ENCODE data around the gene LEFTY1. TPM values are rescaled to one million over a fixed set of nuclear protein-coding genes. Genes with fewer than 3 reads are reported as not detected.
"Not testable (repeated sequence)": the region's sequence is repeated elsewhere in the genome, so short reads cannot be mapped to it uniquely, and the experiment has no call there.

LEFTY1 gene
- total and polyA plus RNA-seq, 2 donors (not counting 1 experiment from before 2014, with no cell fraction given), result not detected

DNA sequence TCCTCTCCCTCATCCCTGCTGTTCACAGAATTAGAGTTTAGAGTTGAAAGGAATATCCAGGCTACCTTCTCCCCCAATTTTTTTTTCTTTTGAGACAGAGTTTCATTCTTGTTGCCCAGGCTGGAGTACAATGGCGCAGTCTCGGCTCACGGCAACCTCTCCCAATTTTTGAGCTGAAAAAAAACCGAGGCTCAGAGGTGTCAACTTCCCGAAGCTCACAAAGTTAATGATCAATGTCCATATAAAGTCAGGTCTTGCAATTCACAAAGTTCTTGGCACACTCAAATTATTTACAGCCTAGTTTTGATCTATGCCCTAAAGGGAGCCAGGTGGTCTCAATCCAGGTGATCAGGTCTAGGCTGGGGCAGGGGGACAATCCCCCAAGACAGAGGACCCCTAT lies 797 bp upstream of the LEFTY1 start:
- Histone ChIP-seq H3K4me3 (replicated peaks in 1 of 4; ENCODE audit: control extremely low read depth in 1 of 4, insufficient read depth in 1 of 4, low read depth in 3 of 4, low read length in 4 of 4) (no peak overlapping the region), H3K27ac (ENCODE audit: insufficient read depth, low read length) (no peak overlapping the region), H3K4me2 (ENCODE audit: extremely low read depth, insufficient read depth, low read length) (no peak overlapping the region), H3K36me3 (ENCODE audit: control insufficient read depth, insufficient read depth, low read length) (no peaks in the 10 kb centered on the region), H3K9me3 (ENCODE audit: control insufficient read depth, insufficient read depth, low read depth, low read length) (no peaks in the 10 kb centered on the region), H3K27me3 (ENCODE audit: control insufficient read depth, insufficient read depth, low read length) (no peaks in the 10 kb centered on the region), H4K20me1 (ENCODE audit: control insufficient read depth, extremely low read depth, insufficient read depth, low read length) (no peaks in the 10 kb centered on the region), H3K9ac (ENCODE audit: insufficient read depth, low read length) (no peak overlapping the region), H2AFZ (ENCODE audit: low read length) (no peak overlapping the region), H3K79me2 (ENCODE audit: control insufficient read depth, insufficient read depth, low read length) (no peaks in the 10 kb centered on the region), H3K4me1 (ENCODE audit: control insufficient read depth, extremely low read depth, insufficient read depth, low read length) (peaks cover 3% of the 10 kb centered on the region)
- DNase-seq (ENCODE audit: low read depth in 2 of 2), result no peak
- TF ChIP-seq, protein P1, sequence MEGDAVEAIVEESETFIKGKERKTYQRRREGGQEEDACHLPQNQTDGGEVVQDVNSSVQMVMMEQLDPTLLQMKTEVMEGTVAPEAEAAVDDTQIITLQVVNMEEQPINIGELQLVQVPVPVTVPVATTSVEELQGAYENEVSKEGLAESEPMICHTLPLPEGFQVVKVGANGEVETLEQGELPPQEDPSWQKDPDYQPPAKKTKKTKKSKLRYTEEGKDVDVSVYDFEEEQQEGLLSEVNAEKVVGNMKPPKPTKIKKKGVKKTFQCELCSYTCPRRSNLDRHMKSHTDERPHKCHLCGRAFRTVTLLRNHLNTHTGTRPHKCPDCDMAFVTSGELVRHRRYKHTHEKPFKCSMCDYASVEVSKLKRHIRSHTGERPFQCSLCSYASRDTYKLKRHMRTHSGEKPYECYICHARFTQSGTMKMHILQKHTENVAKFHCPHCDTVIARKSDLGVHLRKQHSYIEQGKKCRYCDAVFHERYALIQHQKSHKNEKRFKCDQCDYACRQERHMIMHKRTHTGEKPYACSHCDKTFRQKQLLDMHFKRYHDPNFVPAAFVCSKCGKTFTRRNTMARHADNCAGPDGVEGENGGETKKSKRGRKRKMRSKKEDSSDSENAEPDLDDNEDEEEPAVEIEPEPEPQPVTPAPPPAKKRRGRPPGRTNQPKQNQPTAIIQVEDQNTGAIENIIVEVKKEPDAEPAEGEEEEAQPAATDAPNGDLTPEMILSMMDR (conservative IDR thresholded peaks at IDR 0.05 in 1 of 2, IDR thresholded peaks at IDR 0.05 in 1 of 2; ENCODE audit: low read depth in 1 of 2, low read length in 2 of 2), result no peak

DNA sequence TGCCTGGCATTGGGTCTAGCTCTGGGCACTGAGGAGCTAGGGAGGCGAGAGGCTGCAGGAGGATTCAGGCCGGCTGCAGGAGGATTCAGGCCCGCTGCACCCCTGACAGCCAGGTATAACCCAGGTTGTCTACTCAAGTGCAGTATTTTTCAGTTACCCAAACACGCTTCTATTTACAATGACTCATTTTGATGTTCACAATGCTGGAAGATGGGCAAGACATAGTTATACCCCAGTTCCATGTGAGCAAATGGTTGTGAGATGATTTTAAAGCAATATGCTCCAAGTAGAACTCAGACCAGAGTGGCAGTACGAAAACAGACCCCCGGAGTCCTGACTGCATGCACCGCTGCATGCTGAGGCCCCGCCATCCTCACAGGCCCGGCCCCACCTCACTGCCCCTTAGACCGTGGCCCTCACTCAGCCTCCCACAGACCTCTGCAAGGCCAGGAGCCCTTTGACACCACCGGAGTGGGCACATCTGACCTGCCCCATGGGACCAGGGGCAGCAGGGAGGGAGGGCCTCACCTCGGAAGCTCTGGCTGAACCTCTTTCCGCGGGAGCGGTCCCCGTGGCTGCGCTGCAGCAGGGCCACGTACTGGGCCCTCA lies 553 bp downstream of the LEFTY1 start:
- no peak overlapping the region for H3K4me2 ChIP-seq (ENCODE audit: extremely low read depth, insufficient read depth, low read length)
- no peak for DNase-seq (ENCODE audit: low read depth in 2 of 2)
- no peak overlapping the region for H3K27ac ChIP-seq (ENCODE audit: insufficient read depth, low read length)

DNA sequence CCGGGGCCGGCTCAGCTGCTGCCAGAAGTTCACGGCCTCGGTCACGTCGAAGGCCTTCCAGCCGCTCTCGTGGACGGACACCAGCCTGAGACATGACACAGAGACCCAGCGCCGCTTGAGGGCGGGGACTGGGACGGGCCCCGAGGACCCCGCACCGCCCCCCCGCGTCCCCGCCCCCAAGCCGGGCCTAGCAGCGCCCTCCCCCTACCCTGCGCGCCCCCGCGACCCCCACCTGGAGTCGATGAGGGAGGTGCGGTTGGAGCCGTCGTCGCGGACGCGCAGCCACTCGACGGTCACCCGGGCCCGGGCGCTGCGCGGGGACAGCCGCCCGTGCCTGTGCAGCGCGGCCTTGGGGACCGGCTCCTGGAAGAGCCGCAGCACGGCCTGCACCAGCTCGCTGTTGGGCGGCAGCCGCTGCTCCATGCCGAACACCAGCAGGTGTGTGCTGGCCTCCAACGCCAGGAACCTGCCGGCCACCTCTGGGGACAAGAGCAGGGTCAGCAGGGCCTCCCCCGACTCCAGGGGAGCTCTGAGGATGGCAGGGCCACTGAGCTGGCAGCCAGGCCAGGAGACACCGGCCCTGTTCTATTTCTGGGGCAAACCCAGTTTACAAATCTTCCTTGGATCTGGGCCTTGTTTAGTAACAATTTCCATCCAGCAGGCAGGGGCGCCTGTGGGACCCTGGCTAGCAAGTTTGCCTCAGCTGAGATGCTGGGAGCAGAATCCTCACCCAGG lies 1.2 kb downstream of the LEFTY1 start:
- not testable (repeated sequence) for DNase-seq (ENCODE audit: low read depth in 2 of 2); H3K27me3 ChIP-seq (ENCODE audit: control insufficient read depth, insufficient read depth, low read length)

More for the DNA sequence above, 553 bp downstream of the LEFTY1 start:
- Histone ChIP-seq H4K20me1 (ENCODE audit: control insufficient read depth, extremely low read depth, insufficient read depth, low read length) (no peaks in the 10 kb centered on the region), H3K79me2 (ENCODE audit: control insufficient read depth, insufficient read depth, low read length) (no peaks in the 10 kb centered on the region), H2AFZ (ENCODE audit: low read length) (no peak overlapping the region), H3K27me3 (ENCODE audit: control insufficient read depth, insufficient read depth, low read length) (no peaks in the 10 kb centered on the region), H3K4me1 (ENCODE audit: control insufficient read depth, extremely low read depth, insufficient read depth, low read length) (peaks cover 3% of the 10 kb centered on the region), H3K36me3 (ENCODE audit: control insufficient read depth, insufficient read depth, low read length) (no peaks in the 10 kb centered on the region), H3K9me3 (ENCODE audit: control insufficient read depth, insufficient read depth, low read depth, low read length) (no peaks in the 10 kb centered on the region), H3K9ac (ENCODE audit: insufficient read depth, low read length) (no peak overlapping the region), H3K4me3 (replicated peaks in 1 of 4; ENCODE audit: control extremely low read depth in 1 of 4, insufficient read depth in 1 of 4, low read depth in 3 of 4, low read length in 4 of 4) (no peak overlapping the region)
- no peak for TF ChIP-seq EZH2 (IDR thresholded peaks at IDR 0.05; ENCODE audit: low read length, missing control alignments)
- TF ChIP-seq, protein P1 (conservative IDR thresholded peaks at IDR 0.05 in 1 of 2, IDR thresholded peaks at IDR 0.05 in 1 of 2; ENCODE audit: low read depth in 1 of 2, low read length in 2 of 2), result no peak

More for the DNA sequence above, 1.2 kb downstream of the LEFTY1 start:
- not testable (repeated sequence) for H4K20me1 ChIP-seq (ENCODE audit: control insufficient read depth, extremely low read depth, insufficient read depth, low read length); H3K4me1 ChIP-seq (ENCODE audit: control insufficient read depth, extremely low read depth, insufficient read depth, low read length); H3K4me3 ChIP-seq (replicated peaks in 1 of 4; ENCODE audit: control extremely low read depth in 1 of 4, insufficient read depth in 1 of 4, low read depth in 3 of 4, low read length in 4 of 4); H3K27ac ChIP-seq (ENCODE audit: insufficient read depth, low read length); H3K9me3 ChIP-seq (ENCODE audit: control insufficient read depth, insufficient read depth, low read depth, low read length); H3K36me3 ChIP-seq (ENCODE audit: control insufficient read depth, insufficient read depth, low read length); H3K4me2 ChIP-seq (ENCODE audit: extremely low read depth, insufficient read depth, low read length); H3K79me2 ChIP-seq (ENCODE audit: control insufficient read depth, insufficient read depth, low read length); H2AFZ ChIP-seq (ENCODE audit: low read length); H3K9ac ChIP-seq (ENCODE audit: insufficient read depth, low read length)
